Measurements from ENCODE around the gene RBM23. TPM values are rescaled to one million over a fixed set of nuclear protein-coding genes. Genes with fewer than 3 reads are reported as not detected.
"Not testable (repeated sequence)": the region's sequence is repeated elsewhere in the genome, so short reads cannot be mapped to it uniquely, and the experiment has no call there.

RBM23 gene
- total RNA-seq, 2 experiments from 2014 or later, result 91.7 to 98.0 TPM

- DNase-seq (peak; percentile 88), ATAC-seq (ENCODE audit: low read depth) (peak; percentile 98)
- no peak within 1 kb of the TSS for H3K4me3 Mint-ChIP-seq
- H3K36me3 Mint-ChIP-seq, result peaks cover 15% of the 10 kb centered on the region
- POLR2A ChIA-PET, result interaction anchor here (0.6 to 2.3 kb wide), 11 partner anchors 10 to 210 kb away, joined by 3 to 35 read pairs (median 5); partner anchors contain the start of genes ACIN1, AJUBA, HAUS4 and LRP10
- H3K27ac Mint-ChIP-seq, result no peak within 1 kb of the TSS
- H3K9me3 Mint-ChIP-seq, result no peaks in the 10 kb centered on the region
- H3K4me1 Mint-ChIP-seq, result peaks cover 25% of the 10 kb centered on the region
- H3K27me3 Mint-ChIP-seq, result no peaks in the 10 kb centered on the region
These were observed 10.4 kb upstream of the RBM23 start, which contains the start of gene PRMT5 for GRCh38 chr14:22929104-22929960. TSS of gene PRMT5 (minus strand) at chr14:22929376. CDS start at chr14:22929361, 15 bp downstream.

- Mint-ChIP-seq H3K36me3 (peaks cover 21% of the 10 kb centered on the region), H3K27ac (no peak overlapping the region), H3K9me3 (no peaks in the 10 kb centered on the region), H3K4me3 (no peak overlapping the region), H3K4me1 (peaks cover 25% of the 10 kb centered on the region), H3K27me3 (no peaks in the 10 kb centered on the region)
- ATAC-seq (ENCODE audit: low read depth) (no peak), DNase-seq (no peak)
- POLR2A ChIA-PET, result interaction anchor here (0.6 to 2.3 kb wide), 9 partner anchors 9 to 209 kb away, joined by 3 to 35 read pairs (median 5); partner anchors contain the start of genes ACIN1, HAUS4, LRP10 and RBM23
These were observed 9.5 kb upstream of the RBM23 start for GRCh38 chr14:22928237-22929103.

GRCh38 chr14:22926316-22926715, 7.4 kb upstream of the RBM23 start:
- H3K9me3 Mint-ChIP-seq, result no peaks in the 10 kb centered on the region
- H3K4me3 Mint-ChIP-seq, result no peak overlapping the region
- DNase-seq, result no peak
- POLR2A ChIA-PET, result interaction anchor here (0.6 kb wide), 1 partner anchor 36 kb away, joined by 4 read pairs; no protein-coding TSS in a partner anchor
- H3K27ac Mint-ChIP-seq, result no peak overlapping the region
- H3K36me3 Mint-ChIP-seq, result peaks cover 21% of the 10 kb centered on the region
- H3K27me3 Mint-ChIP-seq, result no peaks in the 10 kb centered on the region
- H3K4me1 Mint-ChIP-seq, result peaks cover 25% of the 10 kb centered on the region
- no peak for ATAC-seq (ENCODE audit: low read depth)

GRCh38 chr14:22925513-22925912, 6.6 kb upstream of the RBM23 start:
- POLR2A ChIA-PET, result no interaction called here
- Mint-ChIP-seq H3K27ac (no peak overlapping the region), H3K4me3 (no peak overlapping the region), H3K4me1 (peaks cover 25% of the 10 kb centered on the region), H3K36me3 (peaks cover 24% of the 10 kb centered on the region), H3K9me3 (no peaks in the 10 kb centered on the region), H3K27me3 (no peaks in the 10 kb centered on the region)
- no peak for DNase-seq
- no peak for ATAC-seq (ENCODE audit: low read depth)

- Mint-ChIP-seq H3K4me3 (no peak overlapping the region), H3K27me3 (no peaks in the 10 kb centered on the region), H3K9me3 (no peaks in the 10 kb centered on the region), H3K27ac (no peak overlapping the region), H3K36me3 (peaks cover 28% of the 10 kb centered on the region), H3K4me1 (peaks cover 34% of the 10 kb centered on the region)
- POLR2A ChIA-PET, result no interaction called here
- DNase-seq (no peak), ATAC-seq (ENCODE audit: low read depth) (no peak)
These were observed 4.8 kb upstream of the RBM23 start for GRCh38 chr14:22923746-22924145.

GRCh38 chr14:22922294-22922693, 3.3 kb upstream of the RBM23 start:
- H3K9me3 Mint-ChIP-seq, result no peaks in the 10 kb centered on the region

GRCh38 chr14:22920697-22921096, 1.7 kb upstream of the RBM23 start:
- no peaks in the 10 kb centered on the region for H3K9me3 Mint-ChIP-seq
- H3K4me3 Mint-ChIP-seq, result no peak overlapping the region
- POLR2A ChIA-PET, result interaction anchor here (3.6 to 4.2 kb wide), 2 partner anchors 9 to 86 kb away, joined by 16 to 35 read pairs; partner anchors contain the start of gene PRMT5
- DNase-seq (no peak), ATAC-seq (ENCODE audit: low read depth) (no peak)
- H3K4me1 Mint-ChIP-seq, result peaks cover 20% of the 10 kb centered on the region
- no peaks in the 10 kb centered on the region for H3K27me3 Mint-ChIP-seq
- peak overlapping the region; percentile 2 for H3K27ac Mint-ChIP-seq
- peaks cover 18% of the 10 kb centered on the region for H3K36me3 Mint-ChIP-seq

More at GRCh38 chr14:22922294-22922693, 3.3 kb upstream of the RBM23 start:
- H3K36me3 Mint-ChIP-seq, result peaks cover 28% of the 10 kb centered on the region
- ATAC-seq (ENCODE audit: low read depth) (no peak), DNase-seq (no peak)
- POLR2A ChIA-PET, result no interaction called here
- no peak overlapping the region for H3K4me3 Mint-ChIP-seq
- H3K27me3 Mint-ChIP-seq, result no peaks in the 10 kb centered on the region
- H3K27ac Mint-ChIP-seq, result no peak overlapping the region
- peaks cover 31% of the 10 kb centered on the region for H3K4me1 Mint-ChIP-seq

GRCh38 chr14:22919601-22919921, 612 bp upstream of the RBM23 start:
- Mint-ChIP-seq H3K4me1 (peaks cover 24% of the 10 kb centered on the region), H3K36me3 (peaks cover 17% of the 10 kb centered on the region), H3K27ac (peak overlapping the region; percentile 99), H3K4me3 (peak overlapping the region; percentile 94), H3K27me3 (no peaks in the 10 kb centered on the region), H3K9me3 (no peaks in the 10 kb centered on the region)
- DNase-seq (no peak), ATAC-seq (ENCODE audit: low read depth) (peak; percentile 11)
- POLR2A ChIA-PET, result interaction anchor here (0.6 to 4.2 kb wide), 14 partner anchors 8 to 331 kb away, joined by 3 to 35 read pairs (median 6); partner anchors contain the start of genes ACIN1, C14orf119, DAD1 and LRP10

- no peak overlapping the region for H3K4me3 Mint-ChIP-seq
- no peaks in the 10 kb centered on the region for H3K9me3 Mint-ChIP-seq
- peaks cover 27% of the 10 kb centered on the region for H3K4me1 Mint-ChIP-seq
- no peaks in the 10 kb centered on the region for H3K27me3 Mint-ChIP-seq
- H3K36me3 Mint-ChIP-seq, result peaks cover 12% of the 10 kb centered on the region
- ATAC-seq (ENCODE audit: low read depth) (no peak), DNase-seq (no peak)
- POLR2A ChIA-PET, result interaction anchor here (0.7 to 1.0 kb wide), 3 partner anchors 43 to 694 kb away, joined by 3 to 4 read pairs (median 3); no protein-coding TSS in a partner anchor
- H3K27ac Mint-ChIP-seq, result no peak overlapping the region
These were observed 2.9 kb downstream of the RBM23 start for GRCh38 chr14:22915886-22916521.

- H3K4me3 Mint-ChIP-seq; H3K36me3 Mint-ChIP-seq; ATAC-seq (ENCODE audit: low read depth); DNase-seq; H3K9me3 Mint-ChIP-seq; H3K27ac Mint-ChIP-seq; H3K27me3 Mint-ChIP-seq: not testable (repeated sequence)
- POLR2A ChIA-PET, result interaction anchor here (0.6 kb wide), 1 partner anchor 81 kb away, joined by 7 read pairs; no protein-coding TSS in a partner anchor
- peaks cover 25% of the 10 kb centered on the region for H3K4me1 Mint-ChIP-seq
These were observed 4.1 kb downstream of the RBM23 start for GRCh38 chr14:22914836-22915235.

- no peak for DNase-seq
- H3K4me1 Mint-ChIP-seq, result peaks cover 15% of the 10 kb centered on the region
- H3K36me3 Mint-ChIP-seq, result peaks cover 27% of the 10 kb centered on the region
- no peak overlapping the region for H3K4me3 Mint-ChIP-seq
- no peaks in the 10 kb centered on the region for H3K9me3 Mint-ChIP-seq
- H3K27ac Mint-ChIP-seq, result no peak overlapping the region
- no peaks in the 10 kb centered on the region for H3K27me3 Mint-ChIP-seq
- no peak for ATAC-seq (ENCODE audit: low read depth)
- POLR2A ChIA-PET, result no interaction called here
These were observed 8.0 kb downstream of the RBM23 start for GRCh38 chr14:22910916-22911315.

- Mint-ChIP-seq H3K36me3 (peaks cover 25% of the 10 kb centered on the region), H3K4me3 (no peak overlapping the region), H3K9me3 (no peaks in the 10 kb centered on the region), H3K4me1 (peaks cover 10% of the 10 kb centered on the region), H3K27me3 (no peaks in the 10 kb centered on the region), H3K27ac (no peak overlapping the region)
- no peak for ATAC-seq (ENCODE audit: low read depth)
- no peak for DNase-seq
- POLR2A ChIA-PET, result interaction anchor here (1.6 kb wide), 1 partner anchor 10 kb away, joined by 5 read pairs; the partner anchor contains the start of gene RBM23
These were observed 10.3 kb downstream of the RBM23 start for GRCh38 chr14:22908601-22909000.

Data from activated naive CD8-positive, alpha-beta T cell treated with anti-CD3 and anti-CD28 coated beads, Interleukin-2, amount 10 ng/mL, durations not matched to agents 7 days and 5 days (primary cell).